Activated effector memory CD4-positive, alpha-beta T cell treated with Interleukin-2 at 50 U/mL for 16 hours (primary cell): ENCODE measurements around the gene ALKBH7.
A peak's percentile ranks its signal among the peaks of the same experiment; 100 is the strongest.
"Not testable (repeated sequence)": the region's sequence is repeated elsewhere in the genome, so short reads cannot be mapped to it uniquely, and the experiment has no call there.

ENCODE experiments used
- DNase-seq: peaks from one replicate; pipeline ENCODE4 v3.0.0-alpha.2; 2020

ALKBH7 gene

GRCh38 chr19:6373096-6373812 is 660 bp downstream of the ALKBH7 start:
- DNase-seq, result peak; percentile 95

- DNase-seq, result no peak
Observed at GRCh38 chr19:6373813-6374108, 1.2 kb downstream of the ALKBH7 start.

- no peak for DNase-seq
Observed at GRCh38 chr19:6374161-6374709, 1.6 kb downstream of the ALKBH7 start.

- no peak for DNase-seq
Observed at GRCh38 chr19:6374711-6375410, 2.3 kb downstream of the ALKBH7 start.

- DNase-seq, result no peak
Observed at GRCh38 chr19:6375411-6376010, 2.9 kb downstream of the ALKBH7 start, which contains the start of gene PSPN. PSPN (minus strand) TSS chr19:6375933; CDS start chr19:6375849, 84 bp downstream.

GRCh38 chr19:6376512-6377190 is 4.1 kb downstream of the ALKBH7 start:
- DNase-seq, result no peak

GRCh38 chr19:6378041-6378440 is 5.4 kb downstream of the ALKBH7 start:
- no peak for DNase-seq

GRCh38 chr19:6378486-6378885 is 5.9 kb downstream of the ALKBH7 start:
- no peak for DNase-seq

- no peak for DNase-seq
Observed at GRCh38 chr19:6379744-6380143, 7.2 kb downstream of the ALKBH7 start.

- no peak for DNase-seq
Observed at GRCh38 chr19:6381030-6381750, 8.6 kb downstream of the ALKBH7 start.

GRCh38 chr19:6383188-6383587 is 10.6 kb downstream of the ALKBH7 start:
- no peak for DNase-seq

- DNase-seq, result no peak
Observed at GRCh38 chr19:6384381-6384780, 11.8 kb downstream of the ALKBH7 start.

GRCh38 chr19:6387372-6387771 is 14.8 kb downstream of the ALKBH7 start:
- DNase-seq, result no peak

- no peak for DNase-seq
Observed at GRCh38 chr19:6392221-6393073, 19.9 kb downstream of the ALKBH7 start.

- peak; percentile 81 for DNase-seq
Observed at GRCh38 chr19:6393074-6393982, 20.7 kb downstream of the ALKBH7 start, which contains the start of gene GTF2F1. GTF2F1 (minus strand) TSS chr19:6393164; CDS start chr19:6392995, 169 bp downstream.

GRCh38 chr19:6393983-6394412 is 21.4 kb downstream of the ALKBH7 start:
- no peak for DNase-seq

- no peak for DNase-seq
Observed at GRCh38 chr19:6394831-6395230, 22.2 kb downstream of the ALKBH7 start.

GRCh38 chr19:6396305-6396704 is 23.7 kb downstream of the ALKBH7 start:
- DNase-seq, result no peak

GRCh38 chr19:6400062-6400944 is 27.7 kb downstream of the ALKBH7 start:
- not testable (repeated sequence) for DNase-seq
